Smooth muscle cell (in vitro differentiated cells): ENCODE measurements around the gene NDST3. TPM values are rescaled to one million over a fixed set of nuclear protein-coding genes. Genes with fewer than 3 reads are reported as not detected.

Source experiments
- DNase-seq: peaks from one replicate; lab custom pipeline; 2025; ENCODE audit not compliant: unreplicated experiment; lab: John Stamatoyannopoulos, UW
- H2AFZ ChIP-seq: fragments of 200-600 bp; sonication (generic); 2 replicates; pipeline ENCODE4 v1.6.0; 2016; ENCODE audit warnings: antibody characterized with exemption, low read depth, mild to moderate bottlenecking
- H3F3A ChIP-seq: fragments of 200-600 bp; sonication (generic); 2 replicates; pipeline ENCODE4 v1.6.0; 2017; ENCODE audit warnings: antibody characterized with exemption, low read depth
- H3K27ac ChIP-seq: fragments of 200-600 bp; sonication (generic); 2 replicates; pipeline ENCODE4 v1.5.1; 2016; ENCODE audit warnings: low read depth, mild to moderate bottlenecking
- H3K27me3 ChIP-seq: fragments of 200-600 bp; sonication (generic); 2 replicates; pipeline ENCODE4 v1.6.1; 2016; ENCODE audit warnings: low read depth, mild to moderate bottlenecking
- H3K36me3 ChIP-seq: fragments of 200-600 bp; sonication (generic); 2 replicates; pipeline ENCODE4 v1.5.1; 2016; ENCODE audit warnings: low read depth
- H3K4me1 ChIP-seq: fragments of 200-600 bp; sonication (generic); 2 replicates; pipeline ENCODE4 v1.5.1; 2016; ENCODE audit warnings: low read depth
- H3K4me2 ChIP-seq: fragments of 200-600 bp; sonication (generic); 2 replicates; pipeline ENCODE4 v1.6.0; 2016; ENCODE audit warnings: mild to moderate bottlenecking
- H3K4me3 ChIP-seq: fragments of 200-600 bp; sonication (generic); 2 replicates; pipeline ENCODE4 v1.5.1; 2016; ENCODE audit warnings: mild to moderate bottlenecking
- H3K79me2 ChIP-seq: fragments of 200-600 bp; sonication (generic); 2 replicates; pipeline ENCODE4 v1.6.0; 2016; ENCODE audit warnings: low read depth, mild to moderate bottlenecking
- H3K9ac ChIP-seq: fragments of 200-600 bp; sonication (generic); 2 replicates; pipeline ENCODE4 v1.6.0; 2016; ENCODE audit warnings: low read depth
- H3K9me3 ChIP-seq: fragments of 200-600 bp; sonication (generic); replicated peaks from 2 replicates; pipeline ENCODE4 v1.5.1; 2016; ENCODE audit warnings: low read depth
- H4K20me1 ChIP-seq: fragments of 200-600 bp; sonication (generic); 2 replicates; pipeline ENCODE4 v1.6.0; 2016; ENCODE audit warnings: low read depth
- CTCF ChIP-seq: fragments of 200-600 bp; sonication (generic); IDR thresholded peaks from 2 replicates; pipeline ENCODE4 v1.5.1; 2017; ENCODE audit warnings: borderline replicate concordance, mild to moderate bottlenecking, antibody characterized with exemption; ENCODE audit not compliant: insufficient read depth, poor library complexity, severe bottlenecking
- WGBS: methylation state at CpG from one replicate; pipeline ENCODE4 v1.1.7; 2016; ENCODE audit warnings: low lambda C conversion rate; 5-methylcytosine and 5-hydroxymethylcytosine counted together
- polyA plus RNA-seq: library from polyadenylated mRNA; unstranded; fragments of >200 nt; fragmentation: Nextera tagmentation; extraction: Ambion mirVana; gene quantifications from 2 replicates; pipeline ENCODE4 v1.2.1, GENCODE V29; 2016
- total RNA-seq: library from RNA; depleted of rRNA; stranded (reverse); fragments of >200 nt; gene quantifications from 2 replicates; pipeline ENCODE4 v1.2.3, GENCODE V29; 2014

Gene NDST3
- total and polyA plus RNA-seq, 2 experiments from 2014 or later: 0.13 TPM; not detected in 1

- Histone ChIP-seq H3K9ac (no peak overlapping the region), H2AFZ (no peak overlapping the region), H3K36me3 (no peaks in the 10 kb centered on the region), H4K20me1 (no peaks in the 10 kb centered on the region), H3K4me1 (peaks cover 11% of the 10 kb centered on the region), H3K27ac (peak overlapping the region; percentile 68), H3K79me2 (no peaks in the 10 kb centered on the region), H3F3A (no peaks in the 10 kb centered on the region), H3K27me3 (no peaks in the 10 kb centered on the region), H3K4me3 (no peak overlapping the region), H3K4me2 (peak overlapping the region; percentile 76), H3K9me3 (no peaks in the 10 kb centered on the region)
- WGBS: 30% methylated on average over 4 of the region's 4 CpGs
- no peak for DNase-seq
- TF ChIP-seq CTCF: no peak
Measured at GRCh38 chr4:118173956-118174725, 139.9 kb downstream of the NDST3 start.

GRCh38 chr4:118175506-118175905 is 141.2 kb downstream of the NDST3 start:
- Histone ChIP-seq H3K27me3 (no peaks in the 10 kb centered on the region), H2AFZ (peak overlapping the region; percentile 25), H3K79me2 (no peaks in the 10 kb centered on the region), H3K4me1 (peaks cover 11% of the 10 kb centered on the region), H4K20me1 (no peaks in the 10 kb centered on the region), H3F3A (no peaks in the 10 kb centered on the region), H3K9me3 (no peaks in the 10 kb centered on the region), H3K9ac (no peak overlapping the region), H3K4me3 (no peak overlapping the region), H3K27ac (peak overlapping the region; percentile 68), H3K36me3 (no peaks in the 10 kb centered on the region), H3K4me2 (peak overlapping the region; percentile 76)
- TF ChIP-seq CTCF: no peak
- WGBS: 68% methylated on average over 4 of the region's 4 CpGs
- DNase-seq: no peak

- Histone ChIP-seq H3K79me2 (no peaks in the 10 kb centered on the region), H3K9me3 (no peaks in the 10 kb centered on the region), H3K27me3 (no peaks in the 10 kb centered on the region), H3K4me2 (no peak overlapping the region), H4K20me1 (no peaks in the 10 kb centered on the region), H3K9ac (no peak overlapping the region), H3K36me3 (no peaks in the 10 kb centered on the region), H3K4me3 (no peak overlapping the region), H3F3A (no peaks in the 10 kb centered on the region), H3K27ac (no peak overlapping the region), H2AFZ (no peak overlapping the region), H3K4me1 (peaks cover 11% of the 10 kb centered on the region)
- DNase-seq: no peak
- TF ChIP-seq CTCF: no peak
Measured at GRCh38 chr4:118177126-118177525, 142.8 kb downstream of the NDST3 start.

GRCh38 chr4:118180776-118181175 is 146.5 kb downstream of the NDST3 start:
- Histone ChIP-seq H3K4me1 (peaks cover 1% of the 10 kb centered on the region), H2AFZ (no peak overlapping the region), H3K4me2 (no peak overlapping the region), H3F3A (no peaks in the 10 kb centered on the region), H3K36me3 (no peaks in the 10 kb centered on the region), H4K20me1 (no peaks in the 10 kb centered on the region), H3K4me3 (no peak overlapping the region), H3K79me2 (no peaks in the 10 kb centered on the region), H3K27ac (no peak overlapping the region), H3K9me3 (no peaks in the 10 kb centered on the region), H3K27me3 (no peaks in the 10 kb centered on the region), H3K9ac (no peak overlapping the region)
- TF ChIP-seq CTCF: no peak
- WGBS: 81% methylated on average over 2 of the region's 2 CpGs
- DNase-seq: no peak
